Epithelial cell of esophagus (primary cell): ENCODE results near the gene MAD2L2.
A peak's percentile ranks its signal among the peaks of the same experiment; 100 is the strongest.

Source experiments
- DNase-seq: peaks from one replicate; pipeline ENCODE4 v3.0.0; 2010; ENCODE audit warnings: low read depth
- H3K4me3 ChIP-seq: 2 replicates; pipeline ENCODE4 v1.5.1; 2011; ENCODE audit warnings: mild to moderate bottlenecking, low read length, control low read depth
- CTCF ChIP-seq: IDR thresholded peaks from 2 replicates; pipeline ENCODE4 v1.5.1; 2011; ENCODE audit warnings: low read depth, mild to moderate bottlenecking, low read length, control low read depth, inconsistent platforms; ENCODE audit not compliant: insufficient read depth; ENCODE audit errors: missing control alignments

The MAD2L2 gene

GRCh38 chr1:11681071-11681771 lies at the start of gene MAD2L2:
MAD2L2 (minus strand) TSS chr1:11681148; CDS start chr1:11680601, 547 bp downstream.
- peak within 1 kb of the TSS; percentile 66 for H3K4me3 ChIP-seq
- peak; percentile 82 for DNase-seq
- no peak for TF ChIP-seq CTCF

GRCh38 chr1:11730429-11730891 lies 49.5 kb upstream of the MAD2L2 start:
- peak; percentile 53 for DNase-seq
- H3K4me3 ChIP-seq, result no peak overlapping the region
- TF ChIP-seq CTCF, result no peak

- H3K4me3 ChIP-seq, result no peak overlapping the region
- DNase-seq, result no peak
- TF ChIP-seq CTCF, result no peak
Observed at GRCh38 chr1:11729498-11730428, 48.8 kb upstream of the MAD2L2 start.

- no peak for TF ChIP-seq CTCF
- no peak overlapping the region for H3K4me3 ChIP-seq
- no peak for DNase-seq
Observed at GRCh38 chr1:11729155-11729497, 48.2 kb upstream of the MAD2L2 start.

GRCh38 chr1:11728126-11728806 lies 47.3 kb upstream of the MAD2L2 start:
- no peak for TF ChIP-seq CTCF

GRCh38 chr1:11727119-11727518 lies 46.2 kb upstream of the MAD2L2 start:
- DNase-seq, result no peak
- no peak overlapping the region for H3K4me3 ChIP-seq
- TF ChIP-seq CTCF, result no peak

More at GRCh38 chr1:11728126-11728806, 47.3 kb upstream of the MAD2L2 start:
- no peak overlapping the region for H3K4me3 ChIP-seq
- peak; percentile 55 for DNase-seq
